SU-DHL-6 (cell line): ENCODE data around the gene STAB1.

ENCODE experiments used
- H2AFZ ChIP-seq: fragments of 200-600 bp; sonication (generic); 2 replicates; pipeline ENCODE4 v1.6.1; 2014; ENCODE audit warnings: low read depth, mild to moderate bottlenecking, moderate library complexity, mixed read lengths, antibody characterized with exemption, low read length; ENCODE audit not compliant: severe bottlenecking
- H3F3A ChIP-seq: fragments of 200-600 bp; shearing (Covaris generic); 2 replicates; pipeline ENCODE4 v1.6.0; 2016; ENCODE audit warnings: antibody characterized with exemption, mild to moderate bottlenecking; ENCODE audit not compliant: insufficient read depth
- H3K27ac ChIP-seq: fragments of 200-600 bp; sonication (generic); 2 replicates; pipeline ENCODE4 v1.5.1; 2016; ENCODE audit warnings: low read depth, mild to moderate bottlenecking, low read length, moderate library complexity, mixed read lengths
- H3K27me3 ChIP-seq: fragments of 200-600 bp; sonication (generic), shearing (Covaris generic); 2 replicates; pipeline ENCODE4 v1.6.0; 2014; ENCODE audit warnings: mild to moderate bottlenecking, low read length
- H3K36me3 ChIP-seq: fragments of 200-600 bp; sonication (generic); 2 replicates; pipeline ENCODE4 v1.6.1; 2014; ENCODE audit warnings: mild to moderate bottlenecking, low read length, mixed read lengths
- H3K4me2 ChIP-seq: fragments of 300-600, 200-600 bp; shearing (Covaris generic), sonication (generic); 2 replicates; pipeline ENCODE4 v1.6.0; 2014; ENCODE audit warnings: low read length, low read depth, mild to moderate bottlenecking; ENCODE audit not compliant: poor library complexity, severe bottlenecking
- H3K4me3 ChIP-seq: fragments of 200-600 bp; sonication (generic); 2 replicates; pipeline ENCODE4 v1.5.1; 2014; ENCODE audit warnings: antibody characterized with exemption, low read length, mild to moderate bottlenecking, mixed read lengths; ENCODE audit not compliant: insufficient read depth, poor library complexity, severe bottlenecking
- H3K79me2 ChIP-seq: fragments of 200-600 bp; sonication (generic); 2 replicates; pipeline ENCODE4 v1.6.1; 2014; ENCODE audit warnings: mild to moderate bottlenecking, low read length, moderate library complexity; ENCODE audit not compliant: insufficient read depth
- H3K9ac ChIP-seq: fragments of 200-600 bp; sonication (generic); 2 replicates; pipeline ENCODE4 v1.7.0; 2014; ENCODE audit warnings: mild to moderate bottlenecking, low read length
- H3K9me2 ChIP-seq: fragments of 200-600 bp; sonication (generic); replicated peaks from 2 replicates; pipeline ENCODE4 v1.6.1; 2014; ENCODE audit warnings: low read length; ENCODE audit not compliant: insufficient read depth
- H3K9me3 ChIP-seq: fragments of 200-600 bp; sonication (generic); 2 replicates; pipeline ENCODE4 v1.6.1; 2014; ENCODE audit warnings: low read length, mixed read lengths; ENCODE audit not compliant: insufficient read depth
- H4K20me1 ChIP-seq: fragments of 200-600 bp; sonication (generic); 2 replicates; pipeline ENCODE4 v1.6.1; 2014; ENCODE audit warnings: low read depth, mild to moderate bottlenecking, antibody characterized with exemption, low read length, moderate library complexity, mixed read lengths
- CTCF ChIP-seq: fragments of 200-600 bp; sonication (generic); IDR thresholded peaks from one replicate; pipeline ENCODE4 v1.5.1; 2017; ENCODE audit warnings: antibody characterized with exemption, mild to moderate bottlenecking, low read length, moderate library complexity; ENCODE audit not compliant: insufficient read depth, poor library complexity, severe bottlenecking
- EZH2phosphoT487 ChIP-seq: fragments of 200-600 bp; sonication (generic), shearing (Covaris generic); conservative IDR thresholded peaks from 2 replicates; pipeline ENCODE4 v1.6.1; 2018; ENCODE audit warnings: mild to moderate bottlenecking, antibody characterized with exemption, low read length, moderate library complexity, mixed read lengths

STAB1 gene

GRCh38 chr3:52502001-52502400 lies 6.9 kb downstream of the STAB1 start:
- TF ChIP-seq CTCF (no peak), EZH2phosphoT487 (no peak)
- Histone ChIP-seq H3K9me3 (no peaks in the 10 kb centered on the region), H2AFZ (no peak overlapping the region), H3K27ac (no peak overlapping the region), H3K9me2 (no peaks in the 10 kb centered on the region), H3K79me2 (no peaks in the 10 kb centered on the region), H3K4me3 (no peak overlapping the region), H3K36me3 (no peaks in the 10 kb centered on the region), H3K4me2 (no peak overlapping the region), H3K9ac (no peak overlapping the region), H3K27me3 (no peaks in the 10 kb centered on the region), H3F3A (no peaks in the 10 kb centered on the region), H4K20me1 (no peaks in the 10 kb centered on the region; the same call in 1 of the 2 replicates)

GRCh38 chr3:52502808-52503350 lies 7.7 kb downstream of the STAB1 start:
- Histone ChIP-seq H4K20me1 (no peaks in the 10 kb centered on the region; the same call in 1 of the 2 replicates), H3K9me3 (no peaks in the 10 kb centered on the region), H3F3A (no peaks in the 10 kb centered on the region), H3K79me2 (no peaks in the 10 kb centered on the region), H3K4me2 (no peak overlapping the region), H3K27ac (no peak overlapping the region), H3K9ac (no peak overlapping the region), H3K36me3 (no peaks in the 10 kb centered on the region), H3K27me3 (no peaks in the 10 kb centered on the region), H3K9me2 (no peaks in the 10 kb centered on the region), H3K4me3 (no peak overlapping the region), H2AFZ (no peak overlapping the region)
- no peak for TF ChIP-seq EZH2phosphoT487
- no peak for TF ChIP-seq CTCF

- no peaks in the 10 kb centered on the region for H3K9me2 ChIP-seq
- H3K27ac ChIP-seq: no peak overlapping the region
- H3K9ac ChIP-seq: no peak overlapping the region
- H3K27me3 ChIP-seq: no peaks in the 10 kb centered on the region
- TF ChIP-seq EZH2phosphoT487 (no peak), CTCF (no peak)
- H3K36me3 ChIP-seq: no peaks in the 10 kb centered on the region
- H3K4me3 ChIP-seq: no peak overlapping the region
- no peaks in the 10 kb centered on the region; the same call in 1 of the 2 replicates for H4K20me1 ChIP-seq
- H2AFZ ChIP-seq: no peak overlapping the region
- H3K9me3 ChIP-seq: no peaks in the 10 kb centered on the region
- no peaks in the 10 kb centered on the region for H3K79me2 ChIP-seq
- no peak overlapping the region for H3K4me2 ChIP-seq
- H3F3A ChIP-seq: no peaks in the 10 kb centered on the region
Observed at GRCh38 chr3:52503788-52504424, 8.8 kb downstream of the STAB1 start.
